ENCODE measurements around the gene RABGEF1.
"Not testable (repeated sequence)": the region's sequence is repeated elsewhere in the genome, so short reads cannot be mapped to it uniquely, and the experiment has no call there.

The RABGEF1 gene

DNA sequence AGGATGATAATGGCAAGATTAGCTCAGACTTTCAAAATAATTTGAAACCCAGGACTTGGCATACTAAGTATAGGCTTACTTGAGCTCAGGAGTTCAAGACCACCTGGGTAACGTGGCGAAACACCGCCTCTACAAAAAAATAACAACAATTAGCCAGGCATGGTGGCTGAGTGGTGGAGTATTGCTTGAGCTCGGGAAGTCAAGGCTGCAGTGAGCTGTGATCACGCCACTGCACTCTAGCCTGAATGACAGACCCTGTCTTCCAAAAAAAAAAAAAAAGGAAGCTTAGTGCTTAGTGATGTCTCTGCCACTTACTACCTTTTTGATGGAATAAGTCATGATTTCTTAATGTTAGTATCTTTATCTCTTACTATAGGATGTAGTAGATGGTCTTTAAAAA, 25.5 kb downstream of the RABGEF1 start:
- peaks cover 3% of the 10 kb centered on the region for H3K9me3 Mint-ChIP-seq
- H3K36me3 Mint-ChIP-seq = no peaks in the 10 kb centered on the region
- peaks cover 47% of the 10 kb centered on the region for H3K4me1 Mint-ChIP-seq
- H3K27ac Mint-ChIP-seq = no peak overlapping the region
- H3K4me3 Mint-ChIP-seq = no peak overlapping the region
- DNase-seq (ENCODE audit: low spot score in 2 of 2) (no peak), ATAC-seq (no peak)

DNA sequence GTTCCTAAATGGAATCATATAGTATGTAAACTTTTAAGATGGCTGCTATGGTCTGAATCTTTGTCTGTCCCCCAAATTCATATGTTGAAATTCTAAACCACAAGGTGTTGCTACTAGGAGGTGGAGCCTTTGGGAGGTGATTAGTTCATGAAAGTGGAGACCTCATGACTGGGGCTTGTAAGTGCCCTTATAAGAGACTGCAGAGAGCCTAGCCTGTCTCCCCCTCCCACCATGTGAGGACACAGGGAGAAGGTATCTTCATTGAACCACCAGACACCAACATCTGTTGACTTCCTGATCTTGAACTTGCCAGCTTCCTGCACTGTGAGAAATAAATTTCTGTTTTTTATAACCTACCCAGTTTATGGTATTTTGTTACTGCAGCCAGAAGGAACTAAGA, 27.0 kb downstream of the RABGEF1 start:
- not testable (repeated sequence) for H3K27ac Mint-ChIP-seq; H3K9me3 Mint-ChIP-seq; DNase-seq (ENCODE audit: low spot score in 2 of 2); ATAC-seq; H3K4me3 Mint-ChIP-seq
- Mint-ChIP-seq H3K36me3 (peaks cover 14% of the 10 kb centered on the region), H3K4me1 (peaks cover 47% of the 10 kb centered on the region)

DNA sequence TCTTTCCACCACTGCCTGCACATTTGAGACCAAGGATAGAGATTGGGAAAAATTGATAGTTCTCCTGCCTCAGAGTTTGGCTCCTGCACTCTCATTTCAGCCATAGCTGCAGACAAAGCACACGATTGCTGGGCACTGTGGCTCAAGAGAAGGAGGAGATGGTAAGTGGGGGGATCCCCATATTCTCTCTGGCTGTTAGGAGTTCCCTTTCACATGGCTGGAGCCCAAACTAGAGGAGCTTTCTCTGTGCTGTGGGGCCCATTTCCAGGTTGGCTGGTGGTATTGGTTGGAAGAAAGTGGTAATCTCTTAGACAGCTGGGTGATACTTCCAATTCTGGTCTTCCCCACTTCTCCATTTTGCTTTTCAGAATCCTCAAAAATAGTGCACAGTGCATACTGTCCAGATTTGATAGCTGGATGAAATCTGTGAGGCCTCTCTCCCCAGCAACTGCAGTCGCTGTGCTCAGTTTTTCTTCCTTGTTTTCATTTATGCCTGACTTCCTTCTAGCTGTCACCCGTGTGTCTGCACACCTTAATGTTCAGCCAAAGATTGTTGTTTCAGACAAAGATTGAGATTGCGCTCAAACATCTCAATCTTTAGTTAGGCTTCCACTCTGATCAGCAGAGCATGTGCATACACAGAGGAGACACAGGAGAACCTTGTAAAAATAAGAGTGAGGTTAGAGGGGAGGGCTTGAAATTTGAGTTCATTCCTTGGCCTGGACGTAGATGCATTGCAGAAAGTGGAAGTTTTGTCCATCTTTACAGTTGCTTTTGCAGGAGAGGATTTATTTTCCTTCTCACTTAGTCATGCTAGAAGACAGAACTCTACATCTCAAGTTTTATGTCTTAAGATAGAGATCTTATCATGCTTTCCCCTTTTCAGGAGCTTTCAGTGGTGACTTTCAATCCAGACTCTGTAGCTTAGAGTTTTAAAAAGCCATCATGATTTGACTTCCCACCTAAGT, 28.6 kb downstream of the RABGEF1 start:
- ATAC-seq = no peak
- DNase-seq (ENCODE audit: low spot score in 2 of 2) = peak in 1 of 2 donors; percentile 13
- H3K4me1 Mint-ChIP-seq = peaks cover 38% of the 10 kb centered on the region
- no peaks in the 10 kb centered on the region for H3K9me3 Mint-ChIP-seq
- no peak overlapping the region for H3K4me3 Mint-ChIP-seq
- H3K27ac Mint-ChIP-seq = peak overlapping the region; percentile 1
- peaks cover 31% of the 10 kb centered on the region for H3K36me3 Mint-ChIP-seq

DNA sequence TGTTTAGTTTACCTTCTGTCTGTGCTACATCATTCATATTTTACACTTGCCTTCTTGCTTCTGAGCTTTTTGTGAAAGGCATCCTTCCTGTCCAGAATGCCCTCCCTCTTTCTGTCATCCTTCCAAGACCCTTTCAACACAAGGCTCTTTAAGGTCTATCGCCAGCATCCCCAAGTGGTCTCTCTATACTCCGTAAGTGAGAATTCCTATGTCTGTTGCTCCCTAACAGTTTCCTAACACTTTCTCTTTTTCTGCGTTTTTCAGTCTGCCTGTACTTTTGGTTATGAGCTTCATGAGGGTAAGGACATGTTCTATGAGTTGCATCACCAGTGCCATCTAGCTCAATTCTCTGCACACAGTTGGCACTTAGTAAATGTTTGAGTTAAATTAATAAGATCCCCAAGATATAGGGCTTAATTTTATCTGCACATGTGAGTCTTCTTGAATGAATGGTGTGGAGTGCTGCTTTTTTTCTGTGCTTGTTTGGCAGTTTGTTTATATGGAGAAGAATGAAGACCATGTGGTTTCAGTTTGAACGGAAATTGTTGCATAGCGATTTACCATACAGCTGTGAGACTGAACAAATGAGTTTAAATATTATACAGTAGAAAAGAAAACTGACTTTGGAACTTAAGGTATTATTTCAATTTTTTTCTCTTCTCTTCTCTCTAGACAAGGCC, 29.4 kb downstream of the RABGEF1 start:
- DNase-seq (ENCODE audit: low spot score in 2 of 2) (peak in 1 of 2 donors; percentile 43), ATAC-seq (no peak)
- H3K4me1 Mint-ChIP-seq = peaks cover 33% of the 10 kb centered on the region
- H3K9me3 Mint-ChIP-seq = no peaks in the 10 kb centered on the region
- no peak overlapping the region for H3K4me3 Mint-ChIP-seq
- H3K27ac Mint-ChIP-seq = no peak overlapping the region
- peaks cover 39% of the 10 kb centered on the region for H3K36me3 Mint-ChIP-seq

DNA sequence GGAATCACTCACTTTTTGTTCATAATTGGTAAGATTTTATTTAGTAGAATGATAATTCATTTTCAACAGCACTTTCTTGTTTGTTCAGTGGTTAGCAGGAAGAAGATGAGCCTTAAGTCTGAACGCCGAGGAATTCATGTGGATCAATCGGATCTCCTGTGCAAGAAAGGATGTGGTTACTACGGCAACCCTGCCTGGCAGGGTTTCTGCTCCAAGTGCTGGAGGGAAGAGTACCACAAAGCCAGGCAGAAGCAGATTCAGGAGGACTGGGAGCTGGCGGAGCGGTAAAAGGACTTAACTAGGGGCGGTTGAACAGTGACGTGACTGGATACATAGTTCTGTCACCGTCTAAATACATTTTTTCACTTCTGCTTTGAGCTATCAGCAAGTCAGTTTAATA, 31.3 kb downstream of the RABGEF1 start:
- no peak for DNase-seq (ENCODE audit: low spot score in 2 of 2)
- no peak overlapping the region for H3K27ac Mint-ChIP-seq
- no peak overlapping the region for H3K4me3 Mint-ChIP-seq
- H3K36me3 Mint-ChIP-seq = peaks cover 57% of the 10 kb centered on the region
- no peak for ATAC-seq
- H3K9me3 Mint-ChIP-seq = no peaks in the 10 kb centered on the region
- peaks cover 33% of the 10 kb centered on the region for H3K4me1 Mint-ChIP-seq

DNA sequence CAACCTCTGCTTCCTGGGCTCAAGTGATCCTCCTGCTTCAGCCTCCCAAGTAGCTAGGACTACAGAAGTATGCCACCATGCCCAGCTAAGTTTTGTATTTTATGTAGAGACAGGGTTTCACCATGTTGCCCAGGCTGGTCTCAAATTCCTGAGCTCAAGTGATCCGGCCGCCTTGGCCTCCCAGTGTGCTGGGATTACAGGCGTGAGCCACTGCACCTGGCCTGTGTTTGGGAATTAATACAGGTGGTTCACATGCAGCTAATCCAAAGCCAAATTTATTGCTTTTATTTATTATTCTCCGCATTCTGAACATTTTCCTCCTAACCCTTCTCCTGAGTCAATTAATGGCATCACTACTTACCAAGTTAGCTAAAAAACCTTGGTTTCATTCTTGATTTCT, 33.2 kb downstream of the RABGEF1 start:
- ATAC-seq; DNase-seq (ENCODE audit: low spot score in 2 of 2); H3K4me3 Mint-ChIP-seq; H3K9me3 Mint-ChIP-seq: not testable (repeated sequence)
- peaks cover 21% of the 10 kb centered on the region for H3K4me1 Mint-ChIP-seq
- H3K27ac Mint-ChIP-seq = peak overlapping the region; percentile 50
- peaks cover 74% of the 10 kb centered on the region for H3K36me3 Mint-ChIP-seq

DNA sequence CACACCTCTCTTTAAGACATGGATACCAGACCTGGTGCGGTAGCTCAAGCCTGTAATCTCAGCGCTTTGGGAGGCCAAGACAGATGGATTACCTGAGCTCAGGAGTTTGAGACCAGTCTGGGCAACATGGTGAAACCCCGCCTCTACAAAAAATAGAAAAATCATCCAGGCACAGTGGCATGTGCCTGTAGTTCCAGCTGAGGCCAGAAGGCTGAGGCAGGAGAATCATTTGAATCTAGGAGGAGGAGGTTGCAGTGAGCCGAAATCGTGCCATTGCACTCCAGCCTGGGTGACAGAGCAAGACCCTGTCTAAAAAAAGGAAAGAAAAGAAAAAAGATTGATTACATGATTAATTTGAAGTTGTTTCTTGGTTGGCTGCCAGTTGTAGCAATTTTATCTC, 35.9 kb downstream of the RABGEF1 start:
- ATAC-seq; H3K4me3 Mint-ChIP-seq; H3K9me3 Mint-ChIP-seq; DNase-seq (ENCODE audit: low spot score in 2 of 2); H3K27ac Mint-ChIP-seq; H3K4me1 Mint-ChIP-seq: not testable (repeated sequence)
- H3K36me3 Mint-ChIP-seq = peaks cover 95% of the 10 kb centered on the region

DNA sequence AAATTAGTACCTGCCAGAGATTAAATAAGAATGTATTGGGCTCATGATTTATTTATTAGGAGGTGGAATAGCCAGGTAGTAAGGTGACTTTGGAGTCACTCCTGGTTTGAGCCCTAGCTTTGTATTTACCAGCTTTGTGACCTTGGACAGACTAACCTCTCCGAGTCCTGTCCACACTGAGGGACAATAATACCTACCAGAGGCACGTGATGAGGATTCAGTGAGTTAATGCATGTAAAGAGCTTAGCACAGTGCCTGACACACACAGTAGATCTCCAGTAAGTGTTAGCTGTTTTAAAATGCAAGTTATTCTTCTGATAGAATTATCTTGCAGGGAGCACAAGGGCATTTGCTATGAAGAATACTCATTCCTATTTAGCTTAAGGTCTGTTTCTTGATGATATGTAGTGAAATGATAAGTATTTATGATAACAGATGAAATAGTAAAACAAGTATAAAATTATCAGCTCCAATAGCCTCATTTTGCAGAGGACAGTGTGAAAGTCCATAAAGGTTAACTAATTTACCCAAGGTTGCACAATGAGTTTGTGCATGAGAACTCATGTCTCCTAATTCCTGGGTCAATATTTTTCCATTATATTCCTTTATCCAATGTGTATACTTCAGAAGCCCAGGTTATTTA, 36.4 kb downstream of the RABGEF1 start:
- ATAC-seq = no peak
- peaks cover 95% of the 10 kb centered on the region for H3K36me3 Mint-ChIP-seq
- peaks cover 11% of the 10 kb centered on the region for H3K4me1 Mint-ChIP-seq
- no peak for DNase-seq (ENCODE audit: low spot score in 2 of 2)
- no peaks in the 10 kb centered on the region for H3K9me3 Mint-ChIP-seq
- H3K27ac Mint-ChIP-seq = no peak overlapping the region
- no peak overlapping the region for H3K4me3 Mint-ChIP-seq

DNA sequence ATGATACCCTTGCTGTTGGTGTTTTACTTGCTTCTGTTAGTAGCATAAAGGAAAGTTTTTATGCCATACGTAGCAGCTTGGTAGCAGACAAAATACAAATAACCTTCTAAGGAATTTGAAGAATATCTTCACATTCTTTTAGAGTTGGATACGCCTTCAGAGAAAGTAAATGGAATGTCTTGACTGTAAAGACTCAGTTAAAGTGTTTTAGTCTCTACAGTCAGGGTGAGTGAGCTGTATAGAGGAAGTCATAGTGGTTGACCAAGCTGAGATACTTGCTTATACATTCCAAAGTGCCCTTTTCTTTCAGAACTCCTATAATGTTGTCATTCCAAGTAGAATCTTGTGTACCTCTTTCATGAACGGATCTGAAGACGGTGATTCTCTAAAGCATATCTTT, 37.7 kb downstream of the RABGEF1 start:
- H3K9me3 Mint-ChIP-seq = no peaks in the 10 kb centered on the region
- ATAC-seq (no peak), DNase-seq (ENCODE audit: low spot score in 2 of 2) (no peak)
- H3K27ac Mint-ChIP-seq = peak overlapping the region; percentile 43
- no peak overlapping the region for H3K4me3 Mint-ChIP-seq
- peaks cover 11% of the 10 kb centered on the region for H3K4me1 Mint-ChIP-seq
- peaks cover 95% of the 10 kb centered on the region for H3K36me3 Mint-ChIP-seq

DNA sequence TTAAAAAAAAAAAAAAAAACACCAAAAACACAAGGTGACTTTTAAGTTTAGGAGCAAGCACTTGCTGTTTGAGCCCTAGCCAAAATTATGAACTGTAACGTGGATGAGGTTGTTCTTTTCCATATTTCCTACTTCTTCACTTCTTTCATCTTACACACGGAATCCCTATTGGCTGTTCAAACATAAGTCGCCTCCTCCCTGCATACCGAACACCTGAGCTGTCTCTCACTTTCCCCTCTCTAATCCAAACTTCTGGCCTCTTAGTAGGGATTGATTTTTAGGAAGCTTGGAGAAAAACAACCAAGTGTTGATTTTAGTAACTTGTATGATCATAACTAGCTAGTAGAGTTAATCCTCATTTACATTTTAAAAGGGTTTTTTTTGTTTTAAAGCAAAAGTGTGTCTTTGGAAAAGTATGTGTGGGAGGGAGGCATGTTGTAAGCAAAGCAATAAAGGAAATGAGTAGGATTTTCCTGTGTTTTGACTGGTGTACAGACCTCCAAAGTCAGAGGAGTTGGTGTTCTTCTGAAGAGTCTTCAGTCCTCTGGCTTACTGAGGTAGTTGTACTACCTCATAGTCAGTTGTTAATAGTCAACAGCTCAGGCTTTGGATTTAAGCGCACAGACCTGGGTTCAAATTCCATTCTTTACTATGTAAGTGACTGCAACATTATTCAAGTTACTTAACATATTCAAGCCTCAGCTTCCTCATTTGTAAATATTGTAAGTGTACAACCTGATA, 39.3 kb downstream of the RABGEF1 start:
- ATAC-seq (no peak), DNase-seq (ENCODE audit: low spot score in 2 of 2) (no peak)
- H3K9me3 Mint-ChIP-seq = no peaks in the 10 kb centered on the region
- peaks cover 11% of the 10 kb centered on the region for H3K4me1 Mint-ChIP-seq
- H3K4me3 Mint-ChIP-seq = no peak overlapping the region
- peak overlapping the region; percentile 48 for H3K27ac Mint-ChIP-seq
- H3K36me3 Mint-ChIP-seq = peaks cover 95% of the 10 kb centered on the region

DNA sequence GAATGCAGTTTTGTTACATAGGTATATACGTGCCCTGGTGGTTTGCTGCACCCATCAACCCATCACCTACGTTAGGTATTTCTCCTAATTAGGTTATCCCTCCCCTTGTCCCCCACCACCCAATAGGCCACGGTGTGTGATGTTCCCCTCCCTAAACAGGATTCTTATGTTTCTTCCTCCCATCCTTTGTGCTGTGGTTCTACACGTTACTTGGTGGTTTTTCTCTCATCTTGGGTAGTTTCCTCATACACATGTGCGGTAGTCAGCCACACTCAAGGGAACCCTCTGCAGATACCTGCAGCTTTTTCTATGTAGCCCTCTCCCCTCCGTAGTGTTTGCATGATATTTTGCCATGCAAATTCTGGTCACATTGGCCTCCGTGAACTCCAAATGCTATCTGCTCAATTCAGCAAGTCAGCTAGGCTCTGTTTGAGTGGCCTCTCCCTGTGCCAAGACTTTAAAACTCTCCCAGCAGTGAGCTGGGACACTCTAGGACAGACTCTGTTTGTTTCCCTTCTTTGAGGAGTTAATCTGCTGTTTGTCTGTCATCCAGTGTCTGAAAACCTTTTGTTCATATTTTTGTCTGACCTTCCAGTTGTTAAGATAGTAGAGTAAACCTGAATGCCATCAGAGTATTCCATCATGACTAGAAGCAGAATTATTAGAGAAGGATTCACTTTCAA, 41.0 kb downstream of the RABGEF1 start:
- ATAC-seq = no peak
- H3K36me3 Mint-ChIP-seq = peaks cover 95% of the 10 kb centered on the region
- peaks cover 11% of the 10 kb centered on the region for H3K4me1 Mint-ChIP-seq
- peak overlapping the region; percentile 85 for H3K27ac Mint-ChIP-seq
- no peak for DNase-seq (ENCODE audit: low spot score in 2 of 2)
- H3K4me3 Mint-ChIP-seq = no peak overlapping the region
- H3K9me3 Mint-ChIP-seq = no peaks in the 10 kb centered on the region

DNA sequence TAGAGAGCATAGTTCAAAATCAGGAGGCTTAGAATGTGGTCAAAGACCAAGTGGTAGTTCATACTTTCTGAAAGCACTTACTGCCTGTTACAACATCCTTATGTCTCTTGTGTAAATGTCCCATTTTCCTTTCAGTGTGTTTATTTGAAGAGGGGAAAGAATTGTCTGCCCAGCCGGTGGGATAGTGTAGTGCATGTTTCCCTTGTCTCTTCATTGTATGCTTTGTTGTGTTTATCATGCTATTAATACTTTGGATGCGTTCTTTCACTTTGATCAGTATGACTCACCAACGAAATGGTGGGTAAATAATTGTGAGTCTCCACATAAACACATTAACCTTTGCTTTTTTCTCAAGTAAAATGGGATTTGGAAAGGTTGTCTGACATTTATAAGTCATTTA, 42.3 kb downstream of the RABGEF1 start:
- not testable (repeated sequence) for DNase-seq (ENCODE audit: low spot score in 2 of 2); ATAC-seq; H3K4me3 Mint-ChIP-seq; H3K9me3 Mint-ChIP-seq; H3K27ac Mint-ChIP-seq
- Mint-ChIP-seq H3K4me1 (peaks cover 11% of the 10 kb centered on the region), H3K36me3 (peaks cover 98% of the 10 kb centered on the region)

DNA sequence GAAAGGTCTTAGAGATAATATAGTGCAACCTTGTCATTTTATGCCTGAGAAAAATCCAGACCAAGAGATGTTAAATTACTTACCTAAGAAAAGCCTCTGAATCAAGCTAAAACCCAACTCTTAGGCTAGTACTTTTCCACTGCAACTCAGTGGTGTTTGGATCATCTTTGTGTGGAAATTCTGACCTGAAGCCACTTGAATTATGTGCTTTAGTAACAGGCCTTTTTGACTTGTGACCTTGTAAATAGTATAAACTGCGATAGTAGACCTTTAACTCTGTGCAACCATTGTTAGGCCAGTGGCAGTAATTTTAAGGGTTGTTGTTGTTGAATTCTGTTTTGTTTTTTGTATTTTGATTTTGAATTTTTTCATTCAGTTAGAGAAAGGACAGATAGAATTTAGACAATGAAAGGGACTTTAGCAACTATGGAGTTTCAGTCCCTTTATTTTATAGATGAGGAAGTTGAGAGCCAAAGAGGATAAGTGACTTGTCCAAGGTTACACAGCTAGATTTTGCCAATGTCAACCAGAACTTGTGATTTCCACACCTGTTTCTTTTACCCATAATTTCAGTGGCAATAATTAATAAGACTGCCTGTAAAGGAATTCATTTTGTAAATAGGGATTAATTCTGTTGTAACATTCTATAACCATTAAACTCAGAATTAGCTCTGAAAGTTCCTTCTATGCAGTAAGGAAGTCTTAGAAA, 43.5 kb downstream of the RABGEF1 start:
- not testable (repeated sequence) for ATAC-seq; H3K9me3 Mint-ChIP-seq; DNase-seq (ENCODE audit: low spot score in 2 of 2); H3K4me3 Mint-ChIP-seq
- Mint-ChIP-seq H3K36me3 (peaks cover 97% of the 10 kb centered on the region), H3K4me1 (peaks cover 11% of the 10 kb centered on the region), H3K27ac (peak overlapping the region; percentile 63)

DNA sequence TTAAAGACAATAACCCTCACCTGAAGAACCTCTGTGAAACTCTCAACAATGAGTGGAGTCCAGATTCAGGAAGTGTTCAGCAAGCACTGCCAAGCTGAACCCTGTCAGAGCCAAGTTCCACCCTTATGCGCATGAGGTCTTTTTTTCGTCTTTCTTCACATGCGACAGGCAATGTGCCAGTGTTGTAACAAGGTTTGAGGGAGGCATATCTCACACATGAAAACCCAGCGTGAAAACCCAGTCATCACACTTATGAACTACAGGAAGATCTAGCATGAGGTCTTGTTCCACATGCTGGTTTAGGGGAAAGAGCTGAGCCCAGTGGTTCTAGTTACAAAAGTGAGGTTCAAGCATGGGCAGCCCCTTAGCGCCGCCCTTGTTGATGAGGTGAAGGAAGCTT, 49.7 kb downstream of the RABGEF1 start:
- no peak for DNase-seq (ENCODE audit: low spot score in 2 of 2)
- ATAC-seq = no peak
- H3K9me3 Mint-ChIP-seq = no peaks in the 10 kb centered on the region
- peaks cover 86% of the 10 kb centered on the region for H3K36me3 Mint-ChIP-seq
- no peak overlapping the region for H3K4me3 Mint-ChIP-seq
- peak overlapping the region; percentile 9 for H3K27ac Mint-ChIP-seq
- H3K4me1 Mint-ChIP-seq = no peaks in the 10 kb centered on the region

Data from stimulated activated effector memory CD8-positive, alpha-beta T cell treated with anti-CD3 and anti-CD28 coated beads, Interleukin-12 subunit alpha, Interleukin-12 subunit beta, amount 100 ng/mL, for 72 hours (primary cell).